HG02973 (cell line): ENCODE data around the gene RHOA.
"Not testable (repeated sequence)": the region's sequence is repeated elsewhere in the genome, so short reads cannot be mapped to it uniquely, and the experiment has no call there.

Experiments used
- ATAC-seq: cut with Tn5 transposase; IDR thresholded peaks from one replicate; pipeline ENCODE4 v1.9.1; 2021; ENCODE audit warnings: moderate library complexity; ENCODE audit not compliant: unreplicated experiment

Gene RHOA

DNA sequence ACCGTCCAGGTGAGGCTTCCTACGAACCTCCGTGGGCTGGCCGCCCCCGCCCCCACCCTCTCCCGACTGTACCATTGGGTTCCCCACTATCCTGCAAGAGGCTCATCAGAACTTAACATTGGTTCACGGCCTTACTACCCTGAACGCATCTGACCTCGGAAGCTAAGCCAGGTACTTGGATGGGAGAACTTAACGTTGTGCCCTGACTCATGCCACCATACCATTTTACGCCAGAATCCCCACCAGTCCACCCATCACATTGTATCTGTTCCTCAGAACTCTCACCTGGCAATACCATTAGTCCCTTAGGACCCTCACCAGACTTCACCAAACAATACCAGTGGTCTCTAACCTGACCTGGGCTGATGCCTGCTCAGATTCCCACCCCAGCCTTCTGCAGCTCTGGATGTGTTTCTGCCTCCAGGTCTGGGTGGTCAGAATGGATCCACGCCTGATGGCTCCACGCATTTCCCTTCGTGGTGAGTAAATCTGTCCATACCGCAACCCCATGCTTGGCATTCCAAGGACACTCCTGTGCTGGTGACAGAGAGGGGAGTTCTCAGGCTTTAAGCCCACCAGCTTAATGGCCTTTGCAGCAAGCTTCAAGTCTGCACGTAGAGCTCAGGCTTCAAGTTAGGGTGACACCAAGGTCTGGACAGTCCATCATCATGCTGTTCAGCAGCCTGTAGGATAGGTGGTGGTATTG lies 1.0 kb upstream of the RHOA start:
- ATAC-seq: no peak

DNA sequence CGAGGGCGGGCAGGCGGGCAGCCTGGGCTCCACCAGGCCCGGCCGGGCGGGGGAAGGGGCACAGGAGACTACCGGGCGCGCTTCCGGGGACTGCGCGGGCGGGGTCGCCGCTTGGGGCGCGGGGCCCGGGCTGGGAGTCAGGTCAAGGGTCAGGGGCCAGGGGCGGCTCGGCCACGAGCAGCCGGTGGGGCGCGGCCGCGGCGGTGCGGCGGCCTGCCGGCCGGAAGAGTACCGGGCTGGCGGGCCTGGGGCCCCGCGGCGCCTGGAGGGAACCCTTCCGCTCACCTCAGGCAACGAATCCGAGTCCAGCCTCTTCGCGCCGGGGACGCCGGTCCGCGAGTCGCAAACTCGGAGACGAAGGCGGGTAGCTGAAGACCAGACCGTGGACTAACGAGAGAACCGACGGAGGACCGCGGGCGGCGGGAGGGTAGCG lies 225 bp downstream of the RHOA start:
- peak; percentile 29 for ATAC-seq

DNA sequence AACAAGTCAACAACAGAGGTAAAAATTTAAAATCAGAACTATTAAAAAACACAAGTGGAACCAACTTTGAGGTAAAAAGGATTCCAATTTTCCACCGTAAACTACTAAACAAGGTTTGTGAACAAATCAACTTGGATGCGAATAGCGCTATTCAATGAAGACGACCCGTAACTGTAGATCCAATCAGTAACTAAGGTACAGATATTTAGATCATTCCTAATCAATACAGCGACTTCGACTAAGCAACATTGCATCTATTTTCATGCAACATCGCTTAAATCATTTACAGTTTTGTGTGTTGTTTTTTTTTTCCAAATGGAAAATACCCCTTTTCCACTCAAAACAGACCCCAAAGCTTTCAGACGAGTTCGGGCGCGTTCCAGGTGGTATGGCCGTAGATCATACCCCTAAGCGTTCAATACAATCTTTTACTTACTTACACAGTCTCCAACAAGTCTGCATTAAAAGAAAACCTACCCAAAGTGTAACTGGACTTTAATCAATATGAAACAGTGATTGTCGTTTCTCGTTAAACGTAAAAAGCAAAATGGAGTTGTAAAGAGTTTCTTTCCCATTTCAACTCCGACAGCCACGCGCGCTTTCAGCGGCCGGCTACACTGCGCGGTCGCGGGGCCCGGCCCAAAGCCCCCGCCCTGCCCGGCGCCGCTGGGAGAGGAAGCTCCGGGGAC lies 786 bp downstream of the RHOA start:
- no peak for ATAC-seq

DNA sequence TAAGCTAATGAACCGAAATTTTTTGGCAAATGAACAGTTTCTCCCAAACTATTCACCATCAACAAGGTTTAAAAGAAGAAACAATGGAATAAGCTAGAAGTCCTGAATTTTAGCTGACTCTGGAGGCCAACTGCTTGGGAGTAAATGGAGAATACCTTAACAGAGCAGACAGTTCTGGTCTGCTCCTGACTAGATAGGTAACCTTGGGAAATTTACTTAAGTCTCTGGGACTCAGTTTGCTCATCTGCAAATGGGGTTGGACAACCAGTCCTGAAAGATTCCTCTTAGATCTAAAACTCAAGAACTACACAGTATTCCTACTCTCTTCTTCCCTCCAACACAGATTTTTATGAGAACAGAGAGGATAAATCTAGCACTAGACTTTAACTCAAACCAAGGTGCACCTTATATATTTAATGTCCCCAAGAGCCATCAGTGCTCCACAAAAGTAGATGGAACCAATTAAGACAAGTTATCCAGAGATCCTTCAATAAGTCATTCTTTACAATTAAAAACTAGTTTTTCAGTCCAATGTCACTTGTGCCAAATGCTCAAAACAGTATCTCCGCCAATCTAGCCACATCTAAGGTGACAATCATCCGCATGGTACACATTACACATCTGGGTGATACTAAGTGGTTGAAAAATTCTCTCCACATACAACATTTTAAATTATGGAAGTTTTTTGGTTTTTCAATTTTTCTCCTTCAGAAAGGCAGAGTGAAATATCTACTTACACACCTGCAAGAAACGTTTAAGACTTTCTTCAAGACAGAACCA lies 1.5 kb downstream of the RHOA start:
- ATAC-seq: no peak

DNA sequence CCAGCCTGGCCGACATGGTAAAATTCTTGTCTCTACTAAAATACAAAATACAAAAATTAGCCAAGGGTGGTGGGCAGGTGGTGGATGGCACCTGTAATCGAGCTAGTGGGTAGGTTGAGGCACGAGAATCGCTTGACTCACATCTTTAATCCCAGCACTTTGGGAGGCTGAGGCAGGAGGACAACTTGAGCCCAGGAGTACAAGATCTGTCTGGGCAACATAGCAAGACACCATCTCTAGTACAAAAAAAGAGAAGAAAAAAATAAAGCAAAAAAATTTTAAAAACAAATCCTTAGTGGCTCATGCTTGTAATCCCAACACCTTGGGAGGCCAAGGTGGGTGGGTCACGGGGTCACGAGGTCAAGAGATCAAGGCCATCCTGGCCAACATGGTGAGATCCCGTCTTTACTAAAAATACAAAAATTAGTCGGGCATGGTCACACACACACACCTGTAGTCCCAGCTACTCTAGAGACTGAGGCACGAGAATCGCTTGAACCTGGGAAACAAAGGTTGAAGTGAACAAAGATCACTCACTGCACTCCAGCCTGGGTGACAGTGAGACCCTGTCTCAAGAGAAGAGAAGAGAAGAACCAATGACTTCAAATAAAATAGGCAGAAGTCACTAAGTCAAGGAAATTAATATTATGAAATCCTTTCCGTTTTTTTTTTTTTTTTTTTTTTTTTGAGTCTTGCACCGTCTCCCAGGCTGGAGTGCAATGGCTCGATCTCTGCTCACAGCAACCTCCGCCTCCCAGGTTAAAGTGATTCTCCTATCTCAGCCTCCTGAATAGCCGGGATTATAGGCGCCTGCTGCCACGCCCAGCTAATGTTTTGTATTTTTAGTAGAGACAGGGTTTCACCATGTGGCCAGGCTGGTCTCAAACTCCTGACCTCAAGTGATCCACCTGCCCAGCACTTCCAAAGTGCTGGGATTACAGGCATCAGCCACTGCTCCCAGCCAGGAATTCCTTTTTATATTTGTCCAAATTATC lies 4.9 kb downstream of the RHOA start:
- ATAC-seq: no peak

DNA sequence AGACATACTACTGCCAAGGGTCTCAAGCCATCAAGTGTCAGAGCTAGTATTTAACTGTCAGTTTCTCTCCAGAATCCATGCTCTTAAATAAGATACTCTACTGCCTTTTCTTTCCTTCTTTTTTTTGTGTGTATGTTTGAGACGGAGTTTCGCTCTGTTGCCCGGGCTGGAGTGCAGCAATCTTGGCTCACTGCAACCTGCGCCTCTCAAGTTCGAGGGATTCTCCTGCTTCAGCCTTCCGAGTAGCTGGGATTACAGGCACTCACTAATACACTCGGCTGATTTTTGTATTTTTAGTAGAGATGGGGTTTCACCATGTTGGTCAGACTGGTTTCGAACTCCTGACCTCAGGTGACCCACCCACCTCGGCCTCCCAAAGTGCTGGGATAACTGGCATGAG lies 6.2 kb downstream of the RHOA start:
- not testable (repeated sequence) for ATAC-seq

DNA sequence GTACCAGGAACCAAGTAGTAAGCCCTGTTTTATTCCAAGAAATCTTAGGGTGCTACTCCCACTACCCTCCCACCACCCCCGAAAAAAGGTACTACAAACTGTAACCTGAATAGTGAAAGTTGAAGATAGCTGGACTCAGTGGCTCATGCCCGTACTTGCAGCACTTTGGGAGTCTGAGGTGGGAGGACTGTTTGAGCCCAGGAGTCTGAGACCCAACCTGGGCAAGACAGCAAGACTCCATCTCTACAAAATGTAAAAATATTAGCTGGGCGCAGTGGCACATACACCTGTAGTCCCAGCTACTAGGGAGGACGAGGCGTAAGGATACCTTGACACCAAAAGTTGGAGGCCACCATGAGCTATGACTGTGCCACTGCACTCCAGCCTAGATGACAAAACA lies 7.9 kb downstream of the RHOA start:
- ATAC-seq: no peak

DNA sequence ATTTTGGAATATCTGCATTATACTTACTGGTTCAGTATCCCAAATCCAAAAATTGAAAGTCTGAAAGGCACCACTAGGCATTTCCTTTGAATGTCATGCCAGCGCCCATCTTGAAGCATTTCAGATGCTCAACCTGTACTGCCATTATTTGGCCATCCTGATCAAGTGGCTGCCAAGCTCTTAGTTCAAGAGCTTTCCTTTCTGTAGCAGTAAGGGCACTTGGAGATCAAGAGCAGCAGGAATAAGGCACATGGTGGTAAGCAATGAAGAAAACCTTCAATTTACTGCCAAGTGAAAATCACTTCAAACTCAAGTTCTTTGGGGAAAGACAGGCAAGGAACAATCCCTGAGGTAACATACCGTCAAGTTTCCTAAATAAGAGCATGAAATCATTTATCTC lies 10.0 kb downstream of the RHOA start:
- ATAC-seq: no peak

DNA sequence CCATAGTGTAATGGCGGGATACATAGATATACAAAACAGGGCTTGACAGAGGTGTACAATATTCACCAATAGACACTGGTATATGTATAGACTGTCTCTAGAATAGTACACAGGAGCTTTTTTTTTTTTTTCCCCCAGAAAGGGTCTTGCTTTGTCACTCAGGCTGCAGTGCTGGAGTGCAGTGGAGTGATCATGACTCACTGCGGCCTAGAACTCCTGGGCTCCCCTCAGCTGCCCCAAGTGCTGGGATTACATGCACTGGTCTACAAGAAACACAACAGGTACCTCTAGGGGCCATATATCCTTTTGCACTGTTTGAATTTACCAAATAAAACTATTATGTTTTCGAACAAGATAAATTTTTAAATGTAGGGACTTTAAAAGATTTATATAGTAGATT lies 12.3 kb downstream of the RHOA start:
- ATAC-seq: no peak

DNA sequence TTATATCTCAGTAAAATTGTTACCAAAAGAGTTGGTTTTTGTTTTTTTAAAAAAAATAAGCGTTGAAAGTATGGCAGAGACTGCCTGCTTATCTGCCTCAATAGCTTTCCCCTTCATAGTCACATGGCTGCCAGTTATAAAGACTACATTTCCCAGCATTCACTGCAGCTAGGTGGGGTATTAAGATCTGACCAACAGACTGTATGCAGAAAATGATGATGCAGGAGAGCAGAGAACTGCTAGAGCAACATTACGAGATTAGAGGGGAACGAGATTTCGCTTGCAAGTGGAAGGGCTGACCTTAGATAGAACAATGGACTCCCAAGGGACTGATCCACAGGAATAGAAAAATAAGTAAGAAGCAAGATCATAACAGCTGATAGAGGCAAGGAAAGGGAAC lies 14.3 kb downstream of the RHOA start:
- no peak for ATAC-seq

DNA sequence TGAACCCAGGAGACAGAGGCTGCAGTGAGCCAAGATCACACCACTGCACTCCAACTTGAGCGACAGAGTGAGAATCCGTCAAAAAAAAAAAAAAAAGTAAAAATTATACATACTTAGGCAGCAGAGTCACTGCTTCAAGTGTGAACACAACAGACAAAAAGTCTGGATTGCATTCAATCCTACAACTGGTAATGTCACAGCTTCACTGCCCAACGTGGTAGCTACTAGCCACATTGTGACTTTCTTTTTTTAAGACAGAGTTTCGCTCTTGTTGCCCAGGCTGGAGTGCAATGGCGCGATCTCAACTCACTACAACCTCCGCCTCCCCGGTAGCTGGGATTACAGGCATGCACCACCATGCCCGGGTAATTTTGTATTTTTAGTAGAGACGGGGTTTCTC lies 20.5 kb downstream of the RHOA start:
- ATAC-seq: not testable (repeated sequence)

DNA sequence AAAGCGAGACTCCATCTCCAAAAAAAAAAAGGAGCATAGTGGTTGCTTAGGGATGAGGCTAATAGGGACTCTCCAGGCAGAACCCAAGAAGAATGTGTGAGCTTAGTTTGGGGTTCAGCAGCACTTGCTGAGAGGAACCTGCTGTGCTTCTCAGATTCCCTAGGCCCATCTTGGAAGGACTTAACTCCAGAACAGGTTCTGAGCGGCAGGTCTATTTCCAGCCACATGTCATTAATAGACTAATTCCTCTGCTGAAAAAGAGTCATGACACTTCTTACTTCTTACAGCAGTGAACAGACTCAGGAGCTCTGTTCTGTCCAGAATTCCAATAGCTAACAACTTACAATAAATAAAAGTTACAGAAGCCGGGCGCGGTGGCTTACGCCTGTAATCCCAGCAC lies 22.5 kb downstream of the RHOA start:
- no peak for ATAC-seq

DNA sequence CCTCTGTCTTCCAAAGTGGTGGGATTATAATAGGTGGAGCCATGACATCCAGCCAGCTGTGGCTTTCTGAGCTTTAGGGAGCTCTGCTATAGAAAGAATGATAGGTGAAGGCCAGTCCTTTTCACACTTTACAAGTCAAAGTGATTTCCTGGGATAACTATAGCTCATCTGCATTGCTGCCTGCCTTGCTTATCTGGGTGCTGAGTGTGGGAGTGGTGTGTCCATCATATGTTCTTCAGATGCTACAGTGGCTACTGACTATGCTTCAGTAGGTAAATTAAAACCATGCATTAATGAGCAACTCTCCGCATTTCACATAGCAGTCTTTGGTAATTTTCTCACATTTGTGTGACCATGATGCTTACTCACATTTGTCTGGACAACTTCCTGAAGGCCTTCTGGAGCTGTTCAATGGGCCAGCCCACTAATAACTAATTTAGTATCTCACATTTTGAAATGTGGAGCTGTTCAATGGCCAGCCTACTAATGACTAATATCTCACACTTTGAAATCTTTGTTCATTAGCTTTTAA lies 23.4 kb downstream of the RHOA start:
- ATAC-seq: no peak

DNA sequence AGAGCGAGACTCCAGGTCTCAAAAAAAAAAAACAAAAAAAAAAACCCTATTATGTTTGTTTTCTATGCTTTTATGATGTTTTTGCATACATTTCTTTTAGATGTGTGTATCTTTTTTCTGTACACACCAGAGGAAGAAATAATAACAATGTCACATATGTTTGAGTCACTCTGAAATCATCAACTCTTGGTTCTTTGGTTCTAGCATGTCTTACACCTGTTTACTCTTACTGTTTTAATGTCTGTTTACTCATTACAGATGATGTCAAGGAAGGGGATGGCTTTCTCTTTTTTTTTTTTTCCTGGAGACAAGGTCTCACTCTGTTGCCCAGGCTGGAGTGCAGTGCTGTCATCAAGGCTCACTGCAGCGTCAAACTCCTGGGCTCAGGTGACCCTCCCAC lies 24.1 kb downstream of the RHOA start:
- ATAC-seq: no peak

DNA sequence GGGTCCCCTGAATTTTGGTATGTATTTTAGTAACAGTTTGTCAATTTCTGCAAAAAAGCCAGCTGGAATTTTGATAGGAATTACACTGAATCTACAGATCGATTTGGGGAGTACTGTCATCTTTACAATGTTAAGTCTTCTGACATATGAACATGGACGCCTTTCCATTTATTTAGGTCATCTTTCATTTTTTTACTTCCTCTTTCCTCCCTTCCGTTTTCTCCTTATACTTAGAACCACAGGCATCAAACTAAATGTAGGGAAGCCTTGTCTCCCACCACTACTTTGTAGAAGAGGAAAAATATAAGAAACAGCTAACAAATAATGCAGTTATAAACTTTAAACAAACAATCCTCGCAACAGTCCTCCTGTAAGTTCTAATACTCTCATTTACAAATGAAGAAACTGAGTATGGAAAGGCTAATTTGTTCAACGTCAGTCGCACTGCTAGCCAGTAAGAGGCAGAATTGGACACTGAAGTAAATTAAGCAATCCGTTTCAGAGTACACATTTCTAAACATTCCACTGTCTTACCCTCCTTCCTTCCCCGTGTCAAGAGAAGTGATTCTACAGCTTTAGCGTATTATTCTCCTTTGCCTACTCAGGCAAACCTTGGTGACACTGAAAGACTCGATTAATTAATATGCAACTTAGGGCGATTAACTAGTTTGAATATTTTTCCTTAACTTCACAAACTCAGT lies 25.6 kb downstream of the RHOA start:
- no peak for ATAC-seq

DNA sequence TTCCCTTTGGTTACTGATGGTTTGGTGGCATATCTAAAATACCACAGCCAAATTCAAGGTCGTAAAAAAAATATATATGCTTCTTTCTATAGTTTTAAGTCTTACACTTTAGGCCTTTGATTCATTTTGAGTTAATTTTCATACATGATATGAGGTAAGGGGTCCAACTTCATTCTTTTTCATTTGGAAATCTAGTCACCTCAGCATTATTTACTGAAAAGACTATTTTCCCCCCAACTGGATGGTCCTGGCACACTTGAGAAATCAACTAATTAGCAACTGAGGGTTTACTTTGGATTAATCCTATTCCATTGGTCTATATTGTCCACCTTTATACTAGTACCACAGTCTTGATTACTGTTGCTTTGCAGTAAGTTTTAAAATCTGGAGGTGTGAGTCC lies 26.2 kb downstream of the RHOA start:
- no peak for ATAC-seq

DNA sequence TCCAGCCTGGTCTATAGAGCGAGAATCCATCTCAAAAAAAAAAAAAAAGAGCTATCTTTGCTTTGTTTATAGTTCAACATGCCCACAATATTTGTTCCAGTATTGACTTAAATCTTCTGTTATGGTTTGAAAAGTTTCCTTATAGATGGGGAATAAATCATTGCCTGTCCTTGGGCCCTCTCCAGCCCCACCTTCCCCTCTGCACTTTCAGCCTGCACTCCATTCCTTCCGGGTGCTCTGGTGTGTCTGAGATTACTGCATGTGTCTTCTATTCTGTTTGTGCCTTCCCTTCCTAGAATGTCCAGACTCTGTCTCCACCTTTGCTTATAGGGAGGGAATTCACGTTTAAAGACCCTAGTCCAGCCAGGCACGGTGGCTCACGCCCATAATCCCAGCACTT lies 28.4 kb downstream of the RHOA start:
- no peak for ATAC-seq

DNA sequence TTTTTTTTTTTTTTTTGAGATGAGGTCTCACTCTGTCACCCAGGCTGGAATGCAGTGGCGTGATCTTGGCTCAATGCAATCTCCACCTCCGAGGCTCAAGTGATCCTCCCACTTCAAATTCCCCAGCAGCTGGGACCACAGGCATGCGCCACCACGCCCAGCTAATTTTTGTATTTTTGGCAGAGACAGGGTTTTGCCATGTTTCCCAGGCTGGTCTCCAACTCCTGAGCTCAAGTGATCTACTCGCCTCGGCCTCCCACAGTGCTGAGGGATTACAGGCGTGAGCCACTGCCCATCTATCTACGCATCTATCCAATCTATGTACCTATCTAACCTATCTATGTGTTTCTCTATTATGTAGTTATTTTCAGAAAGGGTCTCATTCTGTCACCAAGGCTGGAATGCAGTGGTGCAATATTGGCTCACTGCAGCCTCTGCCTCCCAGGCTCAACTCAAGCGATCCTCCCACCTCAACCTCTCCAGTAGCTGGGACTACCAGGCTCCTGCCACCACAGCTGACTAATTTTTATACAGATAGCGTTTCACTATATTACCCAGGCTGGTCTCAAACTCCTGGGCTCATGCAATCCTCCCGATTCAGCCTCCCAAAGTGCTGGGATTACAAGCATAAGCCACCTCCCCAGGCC lies 33.4 kb downstream of the RHOA start:
- ATAC-seq: no peak

DNA sequence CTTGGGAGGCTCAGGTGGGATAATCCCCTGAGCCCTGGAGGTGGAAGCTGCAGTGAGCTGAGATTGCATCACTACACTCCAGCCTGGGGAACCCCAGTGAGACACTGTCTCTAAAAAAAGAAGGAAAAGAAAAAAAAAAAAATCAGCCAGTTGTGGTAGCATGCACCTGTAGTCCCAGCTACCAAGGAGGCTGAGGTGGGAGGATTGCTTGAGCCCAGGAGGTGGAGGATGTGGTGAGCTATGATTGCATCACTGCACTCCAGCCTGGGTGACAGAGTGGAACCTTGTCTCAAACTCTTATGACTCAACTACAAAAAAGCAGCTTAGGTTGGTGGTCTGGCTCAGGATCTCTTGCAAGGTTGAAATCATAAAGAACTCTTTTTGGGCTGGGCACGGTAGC lies 34.3 kb downstream of the RHOA start:
- no peak for ATAC-seq
